B cell (primary cell): ENCODE data around the gene UGT1A6. TPM values are rescaled to one million over a fixed set of nuclear protein-coding genes. Genes with fewer than 3 reads are reported as not detected.

Experiments
- ATAC-seq: fragments of 200-7000 bp; cut with Tn5 transposase; one replicate; pipeline ENCODE4 v1.10.0; 2021; ENCODE audit warnings: low read depth, mild to moderate bottlenecking, moderate number of reproducible peaks, moderate library complexity
- CTCF ChIA-PET: fragments of 350-600 bp; sonication (Branson Sonifier 250); formaldehyde crosslinking; loops from one replicate; lab custom pipeline; 2021; ENCODE audit warnings: antibody characterized with exemption, inconsistent platforms; lab: Charles Lee
- POLR2A ChIA-PET: fragments of 350-600 bp; sonication (Branson Sonifier 250); formaldehyde crosslinking; loops from one replicate; lab custom pipeline; 2021; ENCODE audit warnings: antibody characterized with exemption; lab: Charles Lee
- DNase-seq: peaks from one replicate; pipeline ENCODE4 v3.0.0; 2013
- H2AFZ ChIP-seq: 2 replicates; pipeline ENCODE4 v1.6.1; 2012; ENCODE audit warnings: mild to moderate bottlenecking, low read depth, low read length; ENCODE audit not compliant: insufficient read depth, poor library complexity, severe bottlenecking
- H3K27ac ChIP-seq, 2 donors: 1 replicate in 1 of 2; 2 replicates in 1 of 2; pipeline ENCODE4 v1.5.1; 2012 to 2013; ENCODE audit warnings: low read length in 2 of 2, mild to moderate bottlenecking in 2 of 2, moderate library complexity in 1 of 2
- H3K27me3 ChIP-seq, 4 experiments: fragments of 200-600 bp in 1 of 4; sonication (generic) in 1 of 4; replicated peaks in 1 of 4; 1 replicate in 2 of 4; 2 replicates in 2 of 4; pipeline versions ENCODE4 v1.6.1 to v1.7.0; 2013 to 2016; ENCODE audit warnings: low read length in 3 of 4, mild to moderate bottlenecking in 2 of 4, mixed read lengths in 1 of 4, moderate library complexity in 1 of 4; ENCODE audit not compliant: insufficient read depth in 4 of 4, control insufficient read depth in 3 of 4; ENCODE audit errors: control extremely low read depth in 1 of 4
- H3K36me3 ChIP-seq, 2 experiments: replicated peaks in 1 of 2; 1 replicate in 1 of 2; 2 replicates in 1 of 2; pipeline versions ENCODE4 v1.6.1 to v1.7.1; 2013; ENCODE audit warnings: low read length in 1 of 2; ENCODE audit not compliant: insufficient read depth in 2 of 2, control insufficient read depth in 1 of 2; ENCODE audit errors: control extremely low read depth in 1 of 2, extremely low read depth in 1 of 2
- H3K4me1 ChIP-seq, 2 donors: fragments of 200-600 bp in 1 of 2; sonication (generic) in 1 of 2; 1 replicate in 1 of 2; 2 replicates in 1 of 2; pipeline versions ENCODE4 v1.5.1 to v1.6.1; 2013 to 2017; ENCODE audit warnings: low read length in 2 of 2; ENCODE audit not compliant: control insufficient read depth in 2 of 2, insufficient read depth in 2 of 2
- H3K4me2 ChIP-seq: replicated peaks from 2 replicates; pipeline ENCODE3; 2012; ENCODE audit warnings: mild to moderate bottlenecking, low read depth, low read length; ENCODE audit not compliant: poor library complexity, severe bottlenecking
- H3K4me3 ChIP-seq, 5 experiments: fragments of 200-600 bp in 1 of 5; sonication (generic) in 1 of 5; 1 replicate in 3 of 5; 2 replicates in 2 of 5; pipeline versions ENCODE4 v1.5.1 to v1.7.0; 2011 to 2016; ENCODE audit warnings: low read length in 4 of 5, mild to moderate bottlenecking in 4 of 5, low read depth in 2 of 5, control low read depth in 1 of 5, moderate library complexity in 1 of 5; ENCODE audit not compliant: insufficient read depth in 1 of 5; ENCODE audit errors: control extremely low read depth in 1 of 5, extremely low read depth in 1 of 5
- H3K79me2 ChIP-seq: fragments of 200-600 bp; sonication (generic); one replicate; pipeline ENCODE4 v1.6.0; 2016; ENCODE audit warnings: low read length; ENCODE audit not compliant: control insufficient read depth, insufficient read depth
- H3K9ac ChIP-seq: fragments of 200-600 bp; sonication (generic); 2 replicates; pipeline ENCODE4 v1.6.1; 2017; ENCODE audit warnings: mild to moderate bottlenecking, low read length, moderate library complexity
- H3K9me3 ChIP-seq, 3 donors: one replicate each; pipeline versions ENCODE4 v1.6.1 to v1.7.1; 2013; ENCODE audit warnings: low read length in 2 of 3; ENCODE audit not compliant: control insufficient read depth in 2 of 3, insufficient read depth in 1 of 3; ENCODE audit errors: control extremely low read depth in 1 of 3
- H4K20me1 ChIP-seq: 2 replicates; pipeline ENCODE4 v1.6.0; 2012; ENCODE audit warnings: mild to moderate bottlenecking, low read length; ENCODE audit not compliant: insufficient read depth, control insufficient read depth, poor library complexity, severe bottlenecking
- H3K27ac Mint-ChIP-seq: one replicate; pipeline ENCODE4 v1.8.0; 2021; ENCODE audit warnings: mixed read lengths
- H3K27me3 Mint-ChIP-seq: one replicate; pipeline ENCODE4 v1.8.0; 2021; ENCODE audit warnings: mixed read lengths
- H3K4me1 Mint-ChIP-seq: one replicate; pipeline ENCODE4 v1.8.0; 2021; ENCODE audit warnings: mixed read lengths
- H3K4me3 Mint-ChIP-seq: one replicate; pipeline ENCODE4 v1.8.0; 2021; ENCODE audit warnings: mixed read lengths
- H3K9me3 Mint-ChIP-seq: one replicate; pipeline ENCODE4 v1.8.0; 2022; ENCODE audit warnings: mixed read lengths; ENCODE audit not compliant: insufficient read depth
- CTCF ChIP-seq: fragments of 200-600 bp; IDR thresholded peaks from one replicate; pipeline ENCODE4 v1.8.0; 2022; ENCODE audit warnings: antibody characterized with exemption, mild to moderate bottlenecking
- EZH2 ChIP-seq: IDR thresholded peaks from 2 replicates; pipeline ENCODE4 v1.6.1; 2012; ENCODE audit warnings: borderline replicate concordance, low read depth, mild to moderate bottlenecking, moderate library complexity, low read length; ENCODE audit not compliant: insufficient read depth, poor library complexity, severe bottlenecking
- WGBS: methylation state at CpG from one replicate; pipeline ENCODE4 v1.1.5; 2013; ENCODE audit warnings: missing lambda C conversion rate; ENCODE audit not compliant: insufficient coverage; 5-methylcytosine and 5-hydroxymethylcytosine counted together
- intact Hi-C: fragments of 100-400 bp; cut with micrococcal nuclease; formaldehyde crosslinking; loops from one replicate; pipeline ENCODE4 v1.10.0; 2022
- polyA plus RNA-seq: library from polyadenylated mRNA; depleted of rRNA; stranded (reverse); fragments of >200 nt; gene quantifications from 2 replicates; pipeline ENCODE4 v1.2.3, GENCODE V29; 2012
- total RNA-seq, 2 donors: library from RNA; stranded (reverse); fragments of 120-200 nt in 1 of 2; gene quantifications; 1 replicate in 1 of 2; 2 replicates in 1 of 2; pipeline versions ENCODE4 v1.2.3 to v1.2.4, GENCODE V29; 2013 to 2022

The UGT1A6 gene
- total and polyA plus RNA-seq, 2 donors (not counting 1 experiment from before 2014, with no cell fraction given), result not detected

GRCh38 chr2:233813236-233814055 lies 120.8 kb downstream of the UGT1A6 start:
- ATAC-seq (no peak), DNase-seq (no peak)
- peaks cover 0 to 6% (median 0%) of the 10 kb centered on the region in 3 donors for H3K9me3 ChIP-seq
- no peaks in the 10 kb centered on the region for H3K4me1 Mint-ChIP-seq
- no peak overlapping the region for H2AFZ ChIP-seq
- no peaks in the 10 kb centered on the region for H4K20me1 ChIP-seq
- H3K27ac Mint-ChIP-seq, result no peak overlapping the region
- no peaks in the 10 kb centered on the region for H3K79me2 ChIP-seq
- no peak overlapping the region for H3K9ac ChIP-seq
- H3K27me3 ChIP-seq, result peaks cover 0 to 9% (median 0%) of the 10 kb centered on the region in 4 experiments
- ChIA-PET POLR2A (no interaction called here), CTCF (no interaction called here)
- 91% methylated on average over 1 of the region's 3 CpGs for WGBS
- H3K27ac ChIP-seq, result no peak overlapping the region
- no peak overlapping the region for H3K4me3 ChIP-seq
- H3K4me3 Mint-ChIP-seq, result no peak overlapping the region
- no peak for TF ChIP-seq EZH2
- no peak for TF ChIP-seq CTCF
- intact Hi-C loops, result no loop called here
- no peaks in the 10 kb centered on the region for H3K9me3 Mint-ChIP-seq
- H3K4me1 ChIP-seq, result no peaks in the 10 kb centered on the region
- no peaks in the 10 kb centered on the region for H3K36me3 ChIP-seq
- peaks cover 28% of the 10 kb centered on the region for H3K27me3 Mint-ChIP-seq
- H3K4me2 ChIP-seq, result no peak overlapping the region

GRCh38 chr2:233814056-233814835 lies 121.6 kb downstream of the UGT1A6 start:
- ChIA-PET POLR2A (no interaction called here), CTCF (no interaction called here)
- no peak for DNase-seq
- WGBS, result 93% methylated on average over 2 of the region's 2 CpGs
- no peak overlapping the region for H2AFZ ChIP-seq
- H3K4me1 ChIP-seq, result no peaks in the 10 kb centered on the region
- no peak overlapping the region for H3K4me2 ChIP-seq
- Mint-ChIP-seq H3K4me1 (no peaks in the 10 kb centered on the region), H3K9me3 (no peaks in the 10 kb centered on the region), H3K27me3 (peaks cover 28% of the 10 kb centered on the region), H3K27ac (no peak overlapping the region), H3K4me3 (no peak overlapping the region)
- TF ChIP-seq CTCF (no peak), EZH2 (no peak)
- ATAC-seq, result no peak
- no peak overlapping the region for H3K9ac ChIP-seq
- H4K20me1 ChIP-seq, result no peaks in the 10 kb centered on the region
- H3K36me3 ChIP-seq, result no peaks in the 10 kb centered on the region
- no peaks in the 10 kb centered on the region for H3K79me2 ChIP-seq
- intact Hi-C loops, result no loop called here
- no peak overlapping the region for H3K4me3 ChIP-seq
- peaks cover 0 to 6% (median 0%) of the 10 kb centered on the region in 3 donors for H3K9me3 ChIP-seq
- peaks cover 0 to 6% (median 0%) of the 10 kb centered on the region in 4 experiments for H3K27me3 ChIP-seq
- no peak overlapping the region for H3K27ac ChIP-seq
